DND-41 (cell line): ENCODE results near the gene EIF4G3.

Experiments used
- ATAC-seq: fragments of 200-7000 bp; cut with Tn5 transposase; 3 replicates; pipeline ENCODE4 v1.9.1; 2021; ENCODE audit warnings: low read depth; ENCODE audit not compliant: insufficient read depth
- DNase-seq: peaks from one replicate; pipeline ENCODE4 v3.0.0-alpha.2; 2020
- H2AFZ ChIP-seq: 2 replicates; pipeline ENCODE4 v1.6.0; 2012; ENCODE audit warnings: low read depth, low read length
- H3K27ac ChIP-seq: 2 replicates; pipeline ENCODE4 v1.5.1; 2012; ENCODE audit warnings: low read length, inconsistent platforms
- H3K27me3 ChIP-seq: fragments of 200-600 bp; sonication (generic); 2 replicates; pipeline ENCODE4 v1.6.0; 2012; ENCODE audit warnings: low read length, mild to moderate bottlenecking, inconsistent platforms; ENCODE audit not compliant: insufficient read depth, poor library complexity
- H3K36me3 ChIP-seq: 2 replicates; pipeline ENCODE4 v1.5.1; 2012; ENCODE audit warnings: low read length, inconsistent platforms; ENCODE audit not compliant: insufficient read depth
- H3K4me1 ChIP-seq: 2 replicates; pipeline ENCODE4 v1.5.1; 2012; ENCODE audit warnings: mild to moderate bottlenecking, low read length; ENCODE audit not compliant: insufficient read depth
- H3K4me2 ChIP-seq: 2 replicates; pipeline ENCODE4 v1.6.0; 2012; ENCODE audit warnings: mild to moderate bottlenecking, moderate library complexity, low read length, inconsistent platforms; ENCODE audit not compliant: insufficient read depth
- H3K4me3 ChIP-seq, 2 experiments: fragments of 200-600 bp in 1 of 2; shearing (Covaris generic) in 1 of 2; 2 replicates each; pipeline ENCODE4 v1.5.1; 2012 to 2016; ENCODE audit warnings: inconsistent platforms in 2 of 2, low read length in 2 of 2, mild to moderate bottlenecking in 2 of 2, low read depth in 1 of 2, moderate library complexity in 1 of 2
- H3K79me2 ChIP-seq: 2 replicates; pipeline ENCODE4 v1.6.0; 2012; ENCODE audit warnings: low read length, inconsistent platforms; ENCODE audit not compliant: insufficient read depth
- H3K9ac ChIP-seq: 2 replicates; pipeline ENCODE4 v1.6.0; 2012; ENCODE audit warnings: low read depth, mild to moderate bottlenecking, inconsistent platforms, low read length, moderate library complexity
- H3K9me3 ChIP-seq: 2 replicates; pipeline ENCODE4 v1.5.1; 2012; ENCODE audit warnings: low read length, moderate library complexity, mild to moderate bottlenecking, inconsistent platforms; ENCODE audit not compliant: insufficient read depth, severe bottlenecking
- H4K20me1 ChIP-seq: 2 replicates; pipeline ENCODE4 v1.6.0; 2012; ENCODE audit warnings: low read length; ENCODE audit not compliant: insufficient read depth
- EZH2 ChIP-seq: IDR thresholded peaks from 3 replicates; pipeline ENCODE4 v1.6.1; 2012; ENCODE audit warnings: borderline replicate concordance, low read depth, mild to moderate bottlenecking, moderate library complexity, low read length, inconsistent platforms; ENCODE audit not compliant: severe bottlenecking
- TF ChIP-seq, protein P1 (sequence below): IDR thresholded peaks from 2 replicates; pipeline ENCODE4 v1.5.1; 2012; ENCODE audit warnings: borderline replicate concordance, low read length, moderate library complexity, mild to moderate bottlenecking; ENCODE audit not compliant: poor library complexity, severe bottlenecking; ENCODE audit errors: extremely low read depth

EIF4G3 gene

DNA sequence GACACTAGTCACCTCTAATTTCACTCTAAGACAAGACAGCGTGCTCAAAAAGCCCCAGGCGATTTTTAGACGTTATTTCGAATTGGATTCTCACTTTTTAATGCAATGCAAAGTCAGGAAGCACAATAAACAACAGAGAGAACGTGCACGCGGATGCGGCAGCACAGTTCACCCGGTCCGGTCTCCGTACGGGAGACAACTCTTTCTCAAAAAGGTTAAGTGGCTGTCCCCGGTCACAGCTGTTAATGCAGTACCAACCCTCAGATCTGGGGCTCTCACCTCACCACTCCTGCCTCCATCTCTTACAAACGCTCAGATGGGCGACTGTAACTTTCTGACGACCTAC, 390.8 kb downstream of the EIF4G3 start:
- Histone ChIP-seq H3K36me3 (peaks cover 31% of the 10 kb centered on the region), H2AFZ (peak overlapping the region; percentile 80), H3K79me2 (peaks cover 57% of the 10 kb centered on the region), H3K9me3 (no peaks in the 10 kb centered on the region), H3K4me1 (peaks cover 40% of the 10 kb centered on the region), H3K9ac (peak overlapping the region; percentile 92), H4K20me1 (peaks cover 50% of the 10 kb centered on the region), H3K27ac (peak overlapping the region; percentile 91), H3K27me3 (no peaks in the 10 kb centered on the region), H3K4me2 (peak overlapping the region; percentile 81), H3K4me3 (peak overlapping the region; percentile 78 to 85)
- TF ChIP-seq, protein P1, sequence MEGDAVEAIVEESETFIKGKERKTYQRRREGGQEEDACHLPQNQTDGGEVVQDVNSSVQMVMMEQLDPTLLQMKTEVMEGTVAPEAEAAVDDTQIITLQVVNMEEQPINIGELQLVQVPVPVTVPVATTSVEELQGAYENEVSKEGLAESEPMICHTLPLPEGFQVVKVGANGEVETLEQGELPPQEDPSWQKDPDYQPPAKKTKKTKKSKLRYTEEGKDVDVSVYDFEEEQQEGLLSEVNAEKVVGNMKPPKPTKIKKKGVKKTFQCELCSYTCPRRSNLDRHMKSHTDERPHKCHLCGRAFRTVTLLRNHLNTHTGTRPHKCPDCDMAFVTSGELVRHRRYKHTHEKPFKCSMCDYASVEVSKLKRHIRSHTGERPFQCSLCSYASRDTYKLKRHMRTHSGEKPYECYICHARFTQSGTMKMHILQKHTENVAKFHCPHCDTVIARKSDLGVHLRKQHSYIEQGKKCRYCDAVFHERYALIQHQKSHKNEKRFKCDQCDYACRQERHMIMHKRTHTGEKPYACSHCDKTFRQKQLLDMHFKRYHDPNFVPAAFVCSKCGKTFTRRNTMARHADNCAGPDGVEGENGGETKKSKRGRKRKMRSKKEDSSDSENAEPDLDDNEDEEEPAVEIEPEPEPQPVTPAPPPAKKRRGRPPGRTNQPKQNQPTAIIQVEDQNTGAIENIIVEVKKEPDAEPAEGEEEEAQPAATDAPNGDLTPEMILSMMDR = no peak
- TF ChIP-seq EZH2 = no peak
- ATAC-seq (0 out of 3 replicates have a peak, but pooled peaks have one; percentile 0), DNase-seq (no peak)

DNA sequence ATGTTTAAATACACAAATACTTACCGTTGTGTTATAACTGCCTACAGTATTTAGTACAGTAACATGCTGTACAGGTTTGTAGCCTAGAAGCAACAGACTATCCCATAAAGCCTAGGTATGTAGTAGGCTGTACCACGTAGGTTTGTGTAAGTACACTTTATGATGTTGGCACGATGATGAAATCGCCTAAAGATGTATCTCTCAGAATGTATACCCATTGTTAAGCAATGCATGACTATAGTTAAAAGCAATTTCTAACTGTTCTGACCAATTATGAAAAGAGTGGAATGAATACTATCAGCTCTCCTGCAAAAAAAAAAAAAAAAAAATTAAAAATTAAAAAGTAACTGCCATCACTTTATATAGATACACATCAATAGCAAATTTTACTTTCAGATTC, 401.0 kb downstream of the EIF4G3 start:
- Histone ChIP-seq H3K36me3 (peaks cover 98% of the 10 kb centered on the region), H3K4me2 (no peak overlapping the region), H3K9me3 (no peaks in the 10 kb centered on the region), H3K4me3 (no peak overlapping the region), H2AFZ (no peak overlapping the region), H3K9ac (no peak overlapping the region), H3K27ac (no peak overlapping the region), H3K27me3 (no peaks in the 10 kb centered on the region), H3K79me2 (peaks cover 92% of the 10 kb centered on the region), H4K20me1 (peaks cover 57% of the 10 kb centered on the region), H3K4me1 (no peaks in the 10 kb centered on the region)
- no peak for ATAC-seq
- TF ChIP-seq, protein P1 = no peak
- TF ChIP-seq EZH2 = no peak
- DNase-seq = no peak

DNA sequence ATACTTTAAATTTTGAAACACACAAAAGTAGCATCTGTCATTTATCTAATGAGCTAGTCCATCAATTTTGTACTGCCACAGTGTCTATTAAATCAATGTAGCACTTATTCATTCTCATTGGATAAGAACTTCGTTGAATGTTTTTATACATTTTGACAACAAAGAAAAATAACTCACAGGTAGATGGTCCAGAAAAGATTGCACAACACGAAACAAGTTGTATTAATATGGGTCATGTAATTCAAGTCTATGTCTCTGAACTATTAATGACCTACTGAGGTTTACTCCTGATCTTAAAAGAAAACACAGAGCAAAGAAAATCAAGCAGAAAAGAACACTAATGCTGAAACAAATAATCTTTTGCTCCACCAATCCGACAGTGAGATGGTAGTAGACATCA, 404.9 kb downstream of the EIF4G3 start:
- H3K79me2 ChIP-seq = peaks cover 59% of the 10 kb centered on the region
- H3K4me2 ChIP-seq = no peak overlapping the region
- no peak overlapping the region for H3K4me3 ChIP-seq
- ATAC-seq = no peak
- peaks cover 100% of the 10 kb centered on the region for H3K36me3 ChIP-seq
- no peak for DNase-seq
- no peaks in the 10 kb centered on the region for H3K27me3 ChIP-seq
- TF ChIP-seq, protein P1 = no peak
- TF ChIP-seq EZH2 = no peak
- no peak overlapping the region for H2AFZ ChIP-seq
- H3K4me1 ChIP-seq = no peaks in the 10 kb centered on the region
- H3K27ac ChIP-seq = no peak overlapping the region
- peaks cover 35% of the 10 kb centered on the region; the same call in 1 of the 2 replicates for H4K20me1 ChIP-seq
- no peaks in the 10 kb centered on the region for H3K9me3 ChIP-seq
- no peak overlapping the region for H3K9ac ChIP-seq
